ENCODE data around the gene FUBP1.
"Not testable (repeated sequence)": the region's sequence is repeated elsewhere in the genome, so short reads cannot be mapped to it uniquely, and the experiment has no call there.

The FUBP1 gene

GRCh38 chr1:77942400-77943140 lies 36.3 kb downstream of the FUBP1 start:
- DNase-seq, result no peak

- DNase-seq, result no peak
Measured at GRCh38 chr1:77940921-77941570, 37.8 kb downstream of the FUBP1 start.

GRCh38 chr1:77938651-77939050 lies 40.2 kb downstream of the FUBP1 start:
- no peak for DNase-seq

- DNase-seq, result no peak
Measured at GRCh38 chr1:77929806-77930205, 49.1 kb downstream of the FUBP1 start.

- no peak for DNase-seq
Measured at GRCh38 chr1:77927414-77927813, 51.5 kb downstream of the FUBP1 start.

GRCh38 chr1:77926561-77927357 lies 52.1 kb downstream of the FUBP1 start:
- DNase-seq, result no peak

- no peak for DNase-seq
Measured at GRCh38 chr1:77925956-77926355, 52.9 kb downstream of the FUBP1 start.

GRCh38 chr1:77925518-77925917 lies 53.4 kb downstream of the FUBP1 start:
- DNase-seq, result no peak

- DNase-seq, result not testable (repeated sequence)
Measured at GRCh38 chr1:77918918-77919317, 60.0 kb downstream of the FUBP1 start.

- DNase-seq, result no peak
Measured at GRCh38 chr1:77910116-77910515, 68.8 kb downstream of the FUBP1 start.

- no peak for DNase-seq
Measured at GRCh38 chr1:77906624-77907023, 72.2 kb downstream of the FUBP1 start.

- no peak for DNase-seq
Measured at GRCh38 chr1:77906019-77906545, 72.8 kb downstream of the FUBP1 start.

- DNase-seq, result no peak
Measured at GRCh38 chr1:77905603-77906002, 73.3 kb downstream of the FUBP1 start.

- peak; percentile 27 for DNase-seq
Measured at GRCh38 chr1:77900687-77901293, 78.1 kb downstream of the FUBP1 start.

GRCh38 chr1:77899647-77900320 lies 79.1 kb downstream of the FUBP1 start:
- DNase-seq, result no peak
